Measurements from ENCODE around the gene ARHGDIG.
"Not testable (repeated sequence)": the region's sequence is repeated elsewhere in the genome, so short reads cannot be mapped to it uniquely, and the experiment has no call there.

The ARHGDIG gene

DNA sequence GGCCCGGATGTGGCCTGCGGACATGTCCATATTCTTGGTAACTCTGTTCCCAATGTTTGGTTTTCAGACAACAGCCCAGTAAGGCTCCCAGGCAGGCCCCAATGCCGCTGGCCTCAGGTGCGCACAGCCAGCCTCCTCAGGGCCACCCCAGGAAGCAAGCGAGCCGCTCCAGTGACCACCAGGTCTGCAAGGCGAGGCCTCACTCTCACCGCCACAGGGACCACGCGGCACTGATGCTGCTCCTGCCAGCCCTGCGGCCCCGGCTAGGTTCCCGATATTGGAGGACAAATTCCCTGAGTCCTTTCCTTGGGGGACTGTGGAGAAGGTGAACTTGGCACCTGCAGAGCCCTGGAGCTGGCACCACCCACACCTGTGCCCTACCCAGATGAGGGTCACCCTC, 21.6 kb downstream of the ARHGDIG start:
- DNase-seq = no peak

DNA sequence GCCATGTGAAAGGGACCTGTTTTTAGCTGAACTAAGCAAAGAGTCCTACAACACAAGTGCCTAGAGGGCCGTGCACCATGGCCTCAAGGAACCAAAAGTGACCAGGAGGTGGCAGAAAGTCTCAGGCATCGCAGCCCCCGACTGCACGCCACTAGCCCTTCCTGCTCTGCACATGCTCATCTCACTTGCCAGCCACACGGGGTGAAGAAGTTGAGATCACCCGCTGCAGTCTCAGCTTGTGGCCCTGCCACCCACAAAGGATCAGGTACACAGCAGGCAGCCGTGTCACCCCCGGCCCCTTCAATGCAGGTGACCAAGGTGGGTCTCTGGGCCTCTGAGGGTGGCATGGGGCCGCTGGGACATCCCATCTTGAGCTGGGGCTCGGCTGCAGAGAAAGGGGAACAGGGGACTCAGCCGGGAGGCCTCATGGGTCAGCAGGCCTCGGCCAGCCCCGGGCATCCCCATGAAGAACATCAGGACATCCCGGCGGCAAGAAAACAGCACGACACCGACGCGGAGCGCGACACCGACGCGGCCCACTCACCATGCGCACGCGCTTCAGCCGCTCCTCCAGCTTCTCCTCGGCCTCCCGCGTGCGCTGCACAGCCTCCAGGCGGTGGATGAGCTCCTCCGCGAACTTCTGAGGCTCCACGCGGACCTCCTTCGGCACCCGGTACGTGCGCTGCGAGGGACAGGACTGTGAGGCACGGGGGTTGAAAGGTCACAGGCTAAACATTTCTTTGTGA, 23.5 kb downstream of the ARHGDIG start:
- DNase-seq = no peak

GRCh38 chr16:305916-306626, 25.7 kb downstream of the ARHGDIG start:
- no peak for DNase-seq

DNA sequence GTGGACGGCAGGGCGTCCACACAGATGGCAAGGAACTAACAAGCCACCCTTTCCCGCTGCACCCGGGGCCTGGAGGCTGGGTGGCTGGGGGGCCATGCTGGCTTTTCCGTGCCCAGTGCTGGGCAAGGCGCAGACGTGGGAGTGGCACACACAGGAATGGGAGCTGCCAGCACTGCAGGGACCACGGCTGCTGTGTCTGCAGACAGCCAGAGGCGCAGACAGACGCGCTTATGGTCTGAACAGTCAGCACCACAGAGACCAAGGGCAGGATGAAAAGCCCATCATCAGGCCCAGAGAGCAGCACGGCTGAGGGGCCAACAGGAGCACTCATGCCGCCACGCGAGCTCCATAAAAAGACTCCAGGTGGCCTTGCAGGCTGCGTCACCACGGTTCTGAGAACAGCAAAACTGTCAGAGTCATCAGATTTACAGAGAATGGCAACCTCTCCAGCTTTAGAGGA, 26.6 kb downstream of the ARHGDIG start:
- DNase-seq = no peak

DNA sequence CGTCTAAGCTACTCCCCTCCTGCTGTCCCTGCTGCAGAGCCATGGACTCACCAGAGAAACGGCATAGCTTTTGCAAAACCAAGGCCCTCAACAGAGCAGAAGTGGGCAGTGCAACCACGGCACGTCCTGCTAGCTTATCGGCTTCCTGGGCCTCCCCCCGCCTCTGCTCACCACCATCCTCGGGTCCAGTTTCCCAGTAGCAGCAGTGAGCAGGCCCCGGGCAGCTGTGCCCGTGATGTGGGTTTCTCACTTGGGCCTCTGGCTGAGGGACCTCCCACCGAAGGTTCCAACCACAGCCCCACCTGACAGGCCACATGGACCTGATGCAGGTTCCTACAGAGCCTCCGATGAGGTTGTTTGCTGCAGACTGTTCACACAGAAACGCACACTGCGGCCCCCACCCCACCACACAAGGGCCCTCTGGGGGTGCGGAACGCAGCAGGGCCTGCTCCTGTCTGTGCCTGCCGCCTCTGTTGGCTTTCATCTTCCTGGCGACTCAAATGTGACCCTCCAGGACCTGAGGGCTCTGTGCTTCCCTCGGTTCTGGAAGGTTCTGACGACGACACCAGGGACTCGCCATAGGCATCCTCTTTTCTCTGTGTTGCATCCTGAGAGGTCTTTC, 27.4 kb downstream of the ARHGDIG start:
- no peak for DNase-seq

DNA sequence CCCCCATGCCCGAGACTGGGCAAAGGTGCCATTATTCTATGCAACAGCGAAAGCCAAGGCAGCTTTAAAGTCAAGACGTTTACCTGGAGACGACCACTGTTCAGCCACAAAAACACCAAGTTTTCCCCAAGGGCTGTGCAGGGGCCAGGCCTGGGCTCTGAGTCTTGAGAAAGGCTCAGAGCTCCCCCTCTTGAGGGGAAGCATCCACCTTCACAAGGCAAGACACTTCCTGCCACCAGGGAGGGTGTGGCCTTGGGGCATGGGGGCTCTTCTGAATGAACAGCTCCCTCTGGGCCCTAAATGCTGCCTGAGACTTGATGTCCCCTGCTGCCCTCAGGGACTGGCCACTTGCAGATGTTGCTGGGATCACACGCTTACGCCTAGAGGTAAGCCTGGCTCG, 29.1 kb downstream of the ARHGDIG start:
- DNase-seq = no peak

DNA sequence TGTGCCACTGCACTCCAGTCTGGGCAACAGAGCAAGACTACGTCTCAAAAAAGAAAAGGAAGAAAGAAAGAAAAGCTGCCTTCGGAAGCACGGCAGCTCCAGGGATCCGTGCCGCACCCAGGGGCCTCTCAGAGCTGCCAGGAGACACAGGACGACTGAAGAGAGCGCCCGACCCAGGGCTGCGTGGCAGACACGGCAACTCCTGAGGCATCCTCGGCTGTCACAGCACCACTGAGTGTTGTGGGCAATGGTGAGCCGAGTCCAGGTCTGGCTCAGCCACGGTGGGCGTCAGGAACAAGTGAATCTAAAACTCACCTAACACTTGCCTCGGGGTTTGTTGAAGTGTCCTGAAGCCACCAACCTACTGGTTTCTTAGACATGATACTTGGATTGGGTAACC, 31.3 kb downstream of the ARHGDIG start:
- no peak for DNase-seq

DNA sequence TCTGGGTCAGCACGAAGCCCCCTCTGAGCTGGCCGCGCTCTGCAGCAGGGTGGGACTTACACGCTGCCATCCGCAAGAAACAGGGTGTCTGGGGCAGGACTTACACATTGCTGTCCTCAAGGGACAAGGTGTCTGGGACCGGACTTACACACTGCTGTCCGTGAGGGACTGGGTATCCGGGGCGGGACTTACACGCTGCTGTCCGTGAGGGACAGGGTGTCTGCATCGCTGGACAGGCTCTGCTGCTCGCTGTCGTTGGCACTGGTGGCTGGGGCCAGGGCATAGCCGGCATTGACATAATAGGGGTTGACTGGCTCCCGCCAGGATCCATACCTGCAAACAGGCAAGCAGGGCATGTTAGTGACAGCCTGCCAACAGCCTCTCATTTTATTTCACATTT, 34.0 kb downstream of the ARHGDIG start:
- DNase-seq = no peak

GRCh38 chr16:314795-315299, 34.5 kb downstream of the ARHGDIG start:
- no peak for DNase-seq

- DNase-seq = no peak
These were observed 36.5 kb downstream of the ARHGDIG start for GRCh38 chr16:316741-317464.

DNA sequence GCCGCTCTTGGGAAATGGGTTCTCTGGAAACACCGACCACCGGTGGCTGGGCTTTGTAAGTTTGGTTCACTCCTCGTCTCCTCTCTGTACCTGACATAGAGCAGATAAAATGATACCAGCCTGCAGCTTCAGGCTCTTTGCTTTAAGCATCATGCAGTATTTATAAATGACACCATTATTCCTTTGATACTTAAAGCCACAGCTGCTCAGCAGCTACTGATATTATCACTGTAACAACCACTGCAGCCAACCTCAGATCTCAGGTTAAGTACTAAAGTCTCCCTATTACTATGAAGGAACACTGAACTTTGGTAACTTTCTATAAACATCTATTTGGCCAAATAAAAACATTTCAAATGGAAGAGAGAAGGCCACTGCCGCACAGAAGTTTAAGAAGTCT, 37.2 kb downstream of the ARHGDIG start:
- DNase-seq = no peak

- DNase-seq = no peak
These were observed 38.2 kb downstream of the ARHGDIG start for GRCh38 chr16:318628-319027.

- no peak for DNase-seq
These were observed 39.8 kb downstream of the ARHGDIG start for GRCh38 chr16:320206-320605.

GRCh38 chr16:321532-321931, 41.1 kb downstream of the ARHGDIG start:
- DNase-seq = no peak

- DNase-seq = no peak
These were observed 42.2 kb downstream of the ARHGDIG start for GRCh38 chr16:322476-323143.

GRCh38 chr16:324201-324450, 43.7 kb downstream of the ARHGDIG start:
- DNase-seq = no peak

- peak; percentile 81 for DNase-seq
These were observed 44.3 kb downstream of the ARHGDIG start for GRCh38 chr16:324451-325334.

DNA sequence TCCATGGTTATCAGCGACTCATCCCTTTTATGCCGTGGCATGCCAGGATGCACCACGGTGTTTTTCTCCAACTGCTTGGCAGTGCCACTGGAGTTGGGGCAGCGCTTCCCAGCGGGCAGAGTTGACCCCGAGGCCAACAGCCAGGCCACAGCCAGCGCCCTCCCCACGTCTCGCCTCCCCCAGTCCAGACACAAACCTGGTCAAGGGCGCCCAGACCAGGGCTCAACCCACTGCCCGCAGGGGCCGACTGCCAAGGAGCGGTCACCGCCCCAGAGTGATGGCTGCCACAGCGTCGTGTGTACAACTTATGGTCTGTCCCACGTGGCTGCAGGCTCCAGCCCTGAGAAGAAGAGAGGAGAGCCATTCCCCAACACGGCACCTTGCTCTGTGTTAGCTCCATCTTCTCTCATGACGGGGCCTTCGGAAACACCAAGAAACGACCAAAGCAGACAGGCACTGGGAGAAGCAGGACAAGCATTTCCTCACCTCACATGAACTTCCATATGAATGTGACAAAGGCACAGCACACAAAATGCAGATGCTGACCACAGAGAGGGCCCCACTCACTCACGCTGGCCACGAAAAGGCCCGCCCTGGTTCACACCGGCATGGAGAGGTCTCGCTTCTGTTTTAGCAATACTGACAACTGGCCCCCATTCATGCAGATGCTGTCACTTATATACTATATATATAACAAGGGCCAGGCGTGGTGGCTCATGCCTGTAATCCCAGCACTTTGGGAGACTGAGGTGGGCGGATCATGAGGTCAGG, 45.2 kb downstream of the ARHGDIG start:
- DNase-seq = no peak

DNA sequence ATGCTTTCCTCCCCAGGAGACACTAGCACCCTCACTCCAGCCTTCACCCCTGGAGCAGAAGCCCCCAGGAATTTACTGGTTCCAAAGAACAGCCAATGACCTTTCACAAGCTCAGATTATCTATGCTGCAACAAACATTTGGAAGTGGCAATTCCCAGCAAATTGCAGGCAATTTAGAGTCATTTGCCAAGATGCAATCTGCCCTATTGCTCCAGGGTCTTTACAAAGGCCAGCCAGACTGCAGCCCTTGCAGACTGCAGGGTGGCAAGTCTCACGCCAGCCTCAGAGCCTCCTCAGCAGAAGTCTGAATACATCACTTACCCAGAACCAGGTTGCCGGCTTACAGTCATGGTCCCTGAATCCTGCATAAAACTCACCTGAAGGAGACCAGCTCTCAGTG, 50.4 kb downstream of the ARHGDIG start:
- no peak for DNase-seq

- not testable (repeated sequence) for DNase-seq
These were observed 50.9 kb downstream of the ARHGDIG start for GRCh38 chr16:331181-331814.

Data from CD4-positive, alpha-beta T cell treated with Interleukin-12 subunit alpha and Interleukin-12 subunit beta, for 1 hour (primary cell).